PC-9 (cell line): ENCODE measurements around the gene SYNDIG1. TPM values are rescaled to one million over a fixed set of nuclear protein-coding genes. Genes with fewer than 3 reads are reported as not detected.

Experiments
- BruUV-seq: library from RNA; stranded (reverse); fragments of 400-500 nt; replicated peaks from 2 replicates; lab custom pipeline; 2021; lab: Mats Ljungman, UMichigan
- CTCF ChIA-PET: fragments of 300-600 bp; sonication (Branson Sonifier 250); formaldehyde crosslinking; loops from one replicate; lab custom pipeline; 2022; ENCODE audit warnings: antibody characterized with exemption; lab: Charles Lee
- POLR2A ChIA-PET: fragments of 300-600 bp; sonication (Branson Sonifier 250); formaldehyde crosslinking; loops from one replicate; lab custom pipeline; 2022; ENCODE audit warnings: antibody characterized with exemption; ENCODE audit not compliant: unreplicated experiment; lab: Charles Lee
- DNase-seq, 2 experiments: peaks; one replicate each; pipeline versions ENCODE4 v3.0.0 to v3.0.0-alpha.2; 2015 to 2022; ENCODE audit warnings: mixed read lengths in 1 of 2
- H2AFZ ChIP-seq: fragments of 200-600 bp; sonication (generic); 2 replicates; pipeline ENCODE4 v1.8.1; 2017; ENCODE audit warnings: antibody characterized with exemption
- H3F3A ChIP-seq: fragments of 200-600 bp; sonication (generic); 2 replicates; pipeline ENCODE4 v1.8.1; 2017; ENCODE audit warnings: antibody characterized with exemption, mild to moderate bottlenecking, low read depth; ENCODE audit not compliant: insufficient read depth
- H3K27ac ChIP-seq: fragments of 200-600 bp; sonication (generic); 2 replicates; pipeline ENCODE4 v1.6.1; 2016; ENCODE audit warnings: mixed run types
- H3K27me3 ChIP-seq: fragments of 200-600 bp; sonication (generic); 2 replicates; pipeline ENCODE4 v1.6.1; 2016; ENCODE audit warnings: low read depth, mixed run types; ENCODE audit not compliant: insufficient read depth
- H3K36me3 ChIP-seq: fragments of 200-600 bp; sonication (generic); 2 replicates; pipeline ENCODE4 v1.6.1; 2016; ENCODE audit warnings: low read depth, mixed run types
- H3K4me1 ChIP-seq: fragments of 200-600 bp; sonication (generic); replicated peaks from 2 replicates; pipeline ENCODE4 v1.6.1; 2016; ENCODE audit warnings: mixed run types; ENCODE audit not compliant: insufficient read depth
- H3K4me2 ChIP-seq: fragments of 200-600 bp; sonication (generic); 2 replicates; pipeline ENCODE4 v1.6.1; 2017; ENCODE audit warnings: mixed run types
- H3K4me3 ChIP-seq: fragments of 200-600 bp; sonication (generic); 2 replicates; pipeline ENCODE4 v1.6.1; 2016; ENCODE audit warnings: mixed run types
- H3K79me2 ChIP-seq: fragments of 200-600 bp; sonication (generic); 2 replicates; pipeline ENCODE4 v1.6.1; 2017; ENCODE audit warnings: low read depth, mixed run types
- H3K9me2 ChIP-seq: fragments of 200-600 bp; sonication (generic); 2 replicates; pipeline ENCODE4 v1.8.1; 2017; ENCODE audit warnings: mild to moderate bottlenecking; ENCODE audit not compliant: insufficient read depth
- H3K9me3 ChIP-seq: fragments of 200-600 bp; sonication (generic); 2 replicates; pipeline ENCODE4 v1.8.1; 2016; ENCODE audit warnings: low read depth; ENCODE audit not compliant: insufficient read depth
- H4K20me1 ChIP-seq: fragments of 200-600 bp; sonication (generic); 2 replicates; pipeline ENCODE4 v1.8.1; 2017; ENCODE audit not compliant: insufficient read depth
- EZH2 ChIP-seq: fragments of 200-600 bp; sonication (generic); IDR thresholded peaks from 2 replicates; pipeline ENCODE4 v1.8.0; 2017; ENCODE audit warnings: antibody characterized with exemption, low read depth
- intact Hi-C: fragments of 100-400 bp; cut with micrococcal nuclease; formaldehyde crosslinking; loops from one replicate; pipeline ENCODE4 v1.10.0; 2022; ENCODE audit not compliant: unreplicated experiment
- total RNA-seq: library from RNA; stranded (reverse); gene quantifications from 2 replicates; pipeline ENCODE4 v1.2.3, GENCODE V29; 2021
- TF ChIP-seq, protein P1 (sequence below): fragments of 200-600 bp; sonication (generic); conservative IDR thresholded peaks from 2 replicates; pipeline ENCODE4 v1.6.1; 2017; ENCODE audit warnings: mixed run types, antibody characterized with exemption, mild to moderate bottlenecking, moderate library complexity

Gene SYNDIG1
- total RNA-seq, 1 experiment from 2014 or later = 0.17 TPM

DNA sequence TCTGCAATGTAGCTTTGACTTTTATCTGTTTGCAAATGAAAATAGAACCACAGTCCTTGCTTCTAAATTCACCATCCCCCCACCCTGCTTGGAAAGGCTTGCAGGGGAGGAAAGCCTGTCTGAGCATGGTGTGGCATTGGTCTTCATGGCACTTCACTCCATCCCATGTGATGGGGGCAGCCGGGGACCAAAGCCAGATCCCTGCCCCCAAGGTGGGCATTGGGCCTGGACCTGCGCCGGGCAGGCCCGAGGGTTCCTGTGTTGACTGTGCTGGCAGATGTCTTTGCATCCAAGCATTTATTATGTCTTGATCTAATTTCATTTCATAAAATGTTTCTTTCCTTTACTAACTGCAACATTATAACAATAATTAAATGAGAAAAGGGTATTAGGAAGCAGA, 120.0 kb downstream of the SYNDIG1 start:
- intact Hi-C loops = no loop called here
- H3K79me2 ChIP-seq = no peaks in the 10 kb centered on the region
- H3K4me3 ChIP-seq = no peak overlapping the region
- no peak overlapping the region for H3K4me2 ChIP-seq
- CTCF ChIA-PET = no interaction called here
- no peak for DNase-seq
- no peak overlapping the region for H2AFZ ChIP-seq
- no peaks in the 10 kb centered on the region for H3K4me1 ChIP-seq
- H3F3A ChIP-seq = no peaks in the 10 kb centered on the region
- no peaks in the 10 kb centered on the region for H3K36me3 ChIP-seq
- no peak overlapping the region for H3K27ac ChIP-seq
- H3K9me2 ChIP-seq = no peaks in the 10 kb centered on the region
- H3K9me3 ChIP-seq = no peaks in the 10 kb centered on the region
- H3K27me3 ChIP-seq = no peaks in the 10 kb centered on the region
- no peaks in the 10 kb centered on the region for H4K20me1 ChIP-seq
- POLR2A ChIA-PET = interaction anchor here (0.6 kb wide), 1 partner anchor 45 kb away, joined by 3 read pairs; no protein-coding TSS in a partner anchor
- no TSS peak for BruUV-seq
- TF ChIP-seq EZH2 = no peak
- TF ChIP-seq, protein P1, sequence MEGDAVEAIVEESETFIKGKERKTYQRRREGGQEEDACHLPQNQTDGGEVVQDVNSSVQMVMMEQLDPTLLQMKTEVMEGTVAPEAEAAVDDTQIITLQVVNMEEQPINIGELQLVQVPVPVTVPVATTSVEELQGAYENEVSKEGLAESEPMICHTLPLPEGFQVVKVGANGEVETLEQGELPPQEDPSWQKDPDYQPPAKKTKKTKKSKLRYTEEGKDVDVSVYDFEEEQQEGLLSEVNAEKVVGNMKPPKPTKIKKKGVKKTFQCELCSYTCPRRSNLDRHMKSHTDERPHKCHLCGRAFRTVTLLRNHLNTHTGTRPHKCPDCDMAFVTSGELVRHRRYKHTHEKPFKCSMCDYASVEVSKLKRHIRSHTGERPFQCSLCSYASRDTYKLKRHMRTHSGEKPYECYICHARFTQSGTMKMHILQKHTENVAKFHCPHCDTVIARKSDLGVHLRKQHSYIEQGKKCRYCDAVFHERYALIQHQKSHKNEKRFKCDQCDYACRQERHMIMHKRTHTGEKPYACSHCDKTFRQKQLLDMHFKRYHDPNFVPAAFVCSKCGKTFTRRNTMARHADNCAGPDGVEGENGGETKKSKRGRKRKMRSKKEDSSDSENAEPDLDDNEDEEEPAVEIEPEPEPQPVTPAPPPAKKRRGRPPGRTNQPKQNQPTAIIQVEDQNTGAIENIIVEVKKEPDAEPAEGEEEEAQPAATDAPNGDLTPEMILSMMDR = no peak

DNA sequence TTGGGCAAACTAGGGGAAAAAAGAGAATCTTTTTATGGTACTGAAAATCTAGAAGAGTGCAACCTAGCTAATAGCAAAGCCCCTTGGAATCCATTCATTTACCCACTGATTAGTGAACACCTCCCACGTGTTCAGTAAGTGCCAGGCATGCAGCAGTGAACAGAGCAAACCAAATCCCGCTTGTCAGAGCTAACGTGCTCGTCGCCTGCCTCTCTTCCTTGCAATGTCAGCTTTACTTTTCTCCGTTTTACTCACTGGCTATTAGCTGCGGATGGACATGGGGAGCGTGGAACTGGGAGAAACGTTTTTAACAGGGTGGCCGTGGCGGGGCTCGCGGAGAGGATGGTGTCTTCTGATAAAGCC, 120.4 kb downstream of the SYNDIG1 start:
- no peak overlapping the region for H2AFZ ChIP-seq
- DNase-seq = no peak
- no peaks in the 10 kb centered on the region for H3K9me2 ChIP-seq
- TF ChIP-seq, protein P1 = no peak
- TF ChIP-seq EZH2 = no peak
- H3F3A ChIP-seq = no peaks in the 10 kb centered on the region
- H3K27me3 ChIP-seq = no peaks in the 10 kb centered on the region
- BruUV-seq = no TSS peak
- H3K4me2 ChIP-seq = no peak overlapping the region
- no peaks in the 10 kb centered on the region for H4K20me1 ChIP-seq
- CTCF ChIA-PET = no interaction called here
- POLR2A ChIA-PET = interaction anchor here (0.6 kb wide), 1 partner anchor 45 kb away, joined by 3 read pairs; no protein-coding TSS in a partner anchor
- H3K4me3 ChIP-seq = no peak overlapping the region
- H3K4me1 ChIP-seq = no peaks in the 10 kb centered on the region
- intact Hi-C loops = no loop called here
- H3K9me3 ChIP-seq = no peaks in the 10 kb centered on the region
- no peaks in the 10 kb centered on the region for H3K36me3 ChIP-seq
- no peak overlapping the region for H3K27ac ChIP-seq
- no peaks in the 10 kb centered on the region for H3K79me2 ChIP-seq

DNA sequence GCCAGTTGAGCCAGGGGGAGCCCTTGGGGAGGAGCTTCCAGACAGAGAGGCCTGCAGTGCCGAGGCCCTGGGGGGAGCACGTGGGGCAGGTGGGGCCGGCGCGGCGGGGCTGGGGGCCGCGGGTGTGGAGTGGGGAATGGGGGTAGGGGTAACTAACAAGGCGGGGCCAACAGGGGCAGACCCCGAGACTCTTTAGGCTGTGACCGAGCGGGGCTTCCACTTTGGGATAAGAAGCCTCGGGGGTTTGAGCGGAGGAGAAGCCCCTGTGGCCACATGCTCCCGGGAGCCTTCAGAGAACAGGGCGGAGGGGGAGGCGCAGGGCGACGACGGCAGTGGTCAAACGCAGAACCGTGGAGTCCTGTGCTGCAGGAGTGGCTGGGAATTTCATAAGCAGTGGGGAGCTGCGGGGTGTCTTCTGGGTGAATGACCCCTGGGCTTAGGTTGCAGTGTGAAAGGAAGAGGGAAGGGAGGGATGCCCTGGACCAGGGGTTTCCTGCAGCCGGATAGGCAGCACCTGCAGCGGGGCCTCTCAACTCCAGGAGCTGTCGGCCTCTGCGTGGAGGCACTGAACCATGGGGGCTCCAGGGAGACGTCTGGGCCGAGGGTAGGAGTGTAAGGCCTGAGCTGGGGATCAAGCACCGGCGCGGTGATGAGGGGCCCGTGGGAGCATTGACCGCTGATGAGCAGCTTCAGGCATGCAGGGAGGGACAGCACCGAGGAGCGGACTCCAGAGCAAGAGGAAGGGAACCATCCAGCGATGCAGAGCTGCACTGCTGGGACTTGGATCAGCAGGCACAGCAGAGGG, 121.0 kb downstream of the SYNDIG1 start:
- ChIA-PET CTCF (no interaction called here), POLR2A (interaction anchor here (0.6 kb wide), 1 partner anchor 44 kb away, joined by 3 read pairs; no protein-coding TSS in a partner anchor)
- no peak for DNase-seq
- H3F3A ChIP-seq = no peaks in the 10 kb centered on the region
- no peak overlapping the region for H3K27ac ChIP-seq
- H3K79me2 ChIP-seq = no peaks in the 10 kb centered on the region
- no peaks in the 10 kb centered on the region for H3K9me3 ChIP-seq
- TF ChIP-seq EZH2 = no peak
- TF ChIP-seq, protein P1 = no peak
- H3K4me3 ChIP-seq = no peak overlapping the region
- H3K4me1 ChIP-seq = no peaks in the 10 kb centered on the region
- H3K36me3 ChIP-seq = no peaks in the 10 kb centered on the region
- no peaks in the 10 kb centered on the region for H4K20me1 ChIP-seq
- H3K27me3 ChIP-seq = no peaks in the 10 kb centered on the region
- BruUV-seq = no TSS peak
- intact Hi-C loops = no loop called here
- H2AFZ ChIP-seq = no peak overlapping the region
- H3K9me2 ChIP-seq = no peaks in the 10 kb centered on the region
- H3K4me2 ChIP-seq = no peak overlapping the region
